ENCODE measurements around the gene DYNC1I1. TPM values are rescaled to one million over a fixed set of nuclear protein-coding genes. Genes with fewer than 3 reads are reported as not detected.

DYNC1I1 gene
- total RNA-seq, 1 experiment from 2014 or later, result 3.2 TPM

GRCh38 chr7:95824616-95825015 is 52.3 kb downstream of the DYNC1I1 start:
- no peak overlapping the region for H3K4me3 Mint-ChIP-seq
- TF ChIP-seq CTCF (conservative IDR thresholded peaks at IDR 0.05), result no peak
- no peak for DNase-seq

More at GRCh38 chr7:95824616-95825015, 52.3 kb downstream of the DYNC1I1 start:
- Histone ChIP-seq H3K27ac (ENCODE audit: insufficient read length, low read depth, low read length) (no peak overlapping the region), H3K9me3 (ENCODE audit: control insufficient read depth, low read depth, low read length) (no peaks in the 10 kb centered on the region), H2AFZ (ENCODE audit: low read length) (no peak overlapping the region), H3K23me2 (ENCODE audit: insufficient read length, low read depth, low read length, poor library complexity, severe bottlenecking) (no peaks in the 10 kb centered on the region), H3K4me2 (ENCODE audit: insufficient read depth, insufficient read length, low read length) (no peak overlapping the region), H4K5ac (ENCODE audit: insufficient read length, low read depth, low read length) (no peak overlapping the region), H3K4ac (ENCODE audit: low read depth, low read length) (no peak overlapping the region), H4K8ac (replicated peaks; ENCODE audit: insufficient read length, low read depth, low read length) (no peak overlapping the region), H3K14ac (ENCODE audit: insufficient read depth, low read length) (no peak overlapping the region), H4K20me1 (ENCODE audit: control insufficient read depth, insufficient read depth, insufficient read length) (no peaks in the 10 kb centered on the region), H3K79me1 (ENCODE audit: insufficient read depth, low read depth, low read length, poor library complexity, severe bottlenecking) (no peaks in the 10 kb centered on the region), H2BK120ac (ENCODE audit: low read depth, low read length, poor library complexity, severe bottlenecking) (no peak overlapping the region), H3K23ac (ENCODE audit: insufficient read length, low read depth, low read length) (no peak overlapping the region), H2AK5ac (ENCODE audit: insufficient read length, low read length) (no peak overlapping the region), H4K91ac (ENCODE audit: insufficient read length, low read depth, low read length) (no peak overlapping the region), H3K56ac (ENCODE audit: insufficient read length, low read depth, low read length) (no peak overlapping the region), H3K4me1 (ENCODE audit: insufficient read depth, low read length) (no peaks in the 10 kb centered on the region; the same call in 1 of the 2 replicates), H2BK20ac (ENCODE audit: low read depth, low read length, poor library complexity, severe bottlenecking) (no peak overlapping the region), H3K27me3 (ENCODE audit: insufficient read depth, low read length) (no peaks in the 10 kb centered on the region), H3K79me2 (ENCODE audit: insufficient read depth, low read length) (no peaks in the 10 kb centered on the region), H3T11ph (ENCODE audit: low read length) (no peak overlapping the region), H3K18ac (ENCODE audit: insufficient read length, low read depth, low read length) (no peak overlapping the region), H2BK5ac (ENCODE audit: insufficient read length, low read length) (no peak overlapping the region), H3K9ac (ENCODE audit: extremely low read depth, insufficient read length, low read length) (no peak overlapping the region), H2BK12ac (ENCODE audit: insufficient read length, low read depth, low read length) (no peak overlapping the region), H2BK15ac (ENCODE audit: low read depth, low read length) (no peak overlapping the region)
- WGBS (ENCODE audit: extremely low coverage, insufficient read length, low lambda C conversion rate), result no CpG with 5 or more reads among the region's 5 CpGs
- peaks cover 41 to 44% of the 10 kb centered on the region in 2 experiments for H3K4me1 Mint-ChIP-seq
- H3K27me3 Mint-ChIP-seq (ENCODE audit: low read depth), result no peaks in the 10 kb centered on the region
- no peaks in the 10 kb centered on the region for H3K9me3 Mint-ChIP-seq
- no peaks in the 10 kb centered on the region for H3K36me3 Mint-ChIP-seq (ENCODE audit: insufficient read depth in 1 of 3, low read depth in 3 of 3)
- H3K27ac Mint-ChIP-seq, result peak overlapping the region in 1 of 3 experiments; percentile 69; a peak in 1 of 7 replicates
